Liver (tissue), 3 donors: Measurements from ENCODE around the gene NOP58.

Source experiments
- FOXA1 ChIP-seq: IDR thresholded peaks from 2 replicates; pipeline ENCODE4 v1.6.1; 2016; ENCODE audit warnings: antibody characterized with exemption
- FOXA2 ChIP-seq: IDR thresholded peaks from 2 replicates; pipeline ENCODE4 v1.6.1; 2016; ENCODE audit warnings: antibody characterized with exemption
- GABPA ChIP-seq, 2 donors: IDR thresholded peaks in 1 of 2; conservative IDR thresholded peaks in 1 of 2; 2 replicates each; pipeline ENCODE4 v1.6.1; 2016; ENCODE audit warnings: antibody characterized with exemption in 2 of 2, mild to moderate bottlenecking in 1 of 2, moderate library complexity in 1 of 2
- HNF4A ChIP-seq, 2 donors: conservative IDR thresholded peaks; 2 replicates each; pipeline ENCODE4 v1.6.1; 2016; ENCODE audit warnings: antibody characterized with exemption in 2 of 2, mild to moderate bottlenecking in 2 of 2
- REST ChIP-seq: IDR thresholded peaks from 2 replicates; pipeline ENCODE4 v1.6.1; 2016; ENCODE audit warnings: antibody characterized with exemption, mild to moderate bottlenecking
- RXRA ChIP-seq, 2 donors: IDR thresholded peaks; 2 replicates each; pipeline ENCODE4 v1.6.1; 2017 to 2018; ENCODE audit warnings: antibody characterized with exemption in 2 of 2, mild to moderate bottlenecking in 1 of 2
- SP1 ChIP-seq: IDR thresholded peaks from 2 replicates; pipeline ENCODE4 v1.6.1; 2018; ENCODE audit warnings: antibody characterized with exemption, mild to moderate bottlenecking
- TAF1 ChIP-seq: conservative IDR thresholded peaks from 2 replicates; pipeline ENCODE4 v1.6.1; 2016; ENCODE audit warnings: antibody characterized with exemption, mild to moderate bottlenecking
- YY1 ChIP-seq: IDR thresholded peaks from 2 replicates; pipeline ENCODE4 v1.6.1; 2016; ENCODE audit warnings: antibody characterized with exemption, mild to moderate bottlenecking
- TF ChIP-seq, protein P1 (sequence below): fragments of 150-350 bp; IDR thresholded peaks from 2 replicates; pipeline ENCODE4 v1.5.1; 2017; ENCODE audit warnings: improper control_type of control experiment, low read depth, low read length; ENCODE audit not compliant: missing input control
- TF ChIP-seq, protein P2 (sequence below): IDR thresholded peaks from 2 replicates; pipeline ENCODE4 v1.6.1; 2016; ENCODE audit warnings: antibody characterized with exemption
- TF ChIP-seq, protein P3 (sequence below): IDR thresholded peaks from 2 replicates; pipeline ENCODE4 v1.6.1; 2016; ENCODE audit warnings: antibody characterized with exemption
- TF ChIP-seq, protein P4 (sequence below): IDR thresholded peaks from 2 replicates; pipeline ENCODE4 v1.6.1; 2016; ENCODE audit warnings: antibody characterized with exemption
- donor health status: healthy.
- donor health status: healthy.

DNA sequence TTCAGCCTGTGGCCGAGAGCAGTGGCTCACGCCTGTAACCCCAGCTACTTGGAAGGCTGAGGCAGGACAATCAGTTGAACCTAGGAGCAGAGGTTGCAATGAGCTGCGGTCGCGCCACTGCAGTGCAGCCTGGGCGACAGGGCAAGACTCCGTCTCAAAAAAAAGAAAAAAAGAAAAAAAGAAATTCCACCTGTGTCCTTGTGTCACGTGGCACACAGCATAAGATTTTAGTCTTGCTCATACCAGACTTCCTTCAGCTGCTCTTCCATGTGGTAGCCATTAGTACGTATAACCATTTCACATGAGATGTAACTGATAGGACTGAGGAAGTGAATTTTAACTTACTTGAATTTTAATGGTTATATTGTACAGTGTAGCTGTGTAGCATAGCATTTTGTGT is 4.0 kb downstream of the NOP58 start:
- TF ChIP-seq, protein P1, sequence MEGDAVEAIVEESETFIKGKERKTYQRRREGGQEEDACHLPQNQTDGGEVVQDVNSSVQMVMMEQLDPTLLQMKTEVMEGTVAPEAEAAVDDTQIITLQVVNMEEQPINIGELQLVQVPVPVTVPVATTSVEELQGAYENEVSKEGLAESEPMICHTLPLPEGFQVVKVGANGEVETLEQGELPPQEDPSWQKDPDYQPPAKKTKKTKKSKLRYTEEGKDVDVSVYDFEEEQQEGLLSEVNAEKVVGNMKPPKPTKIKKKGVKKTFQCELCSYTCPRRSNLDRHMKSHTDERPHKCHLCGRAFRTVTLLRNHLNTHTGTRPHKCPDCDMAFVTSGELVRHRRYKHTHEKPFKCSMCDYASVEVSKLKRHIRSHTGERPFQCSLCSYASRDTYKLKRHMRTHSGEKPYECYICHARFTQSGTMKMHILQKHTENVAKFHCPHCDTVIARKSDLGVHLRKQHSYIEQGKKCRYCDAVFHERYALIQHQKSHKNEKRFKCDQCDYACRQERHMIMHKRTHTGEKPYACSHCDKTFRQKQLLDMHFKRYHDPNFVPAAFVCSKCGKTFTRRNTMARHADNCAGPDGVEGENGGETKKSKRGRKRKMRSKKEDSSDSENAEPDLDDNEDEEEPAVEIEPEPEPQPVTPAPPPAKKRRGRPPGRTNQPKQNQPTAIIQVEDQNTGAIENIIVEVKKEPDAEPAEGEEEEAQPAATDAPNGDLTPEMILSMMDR: no peak
- TF ChIP-seq YY1: no peak
- no peak for TF ChIP-seq REST
- TF ChIP-seq GABPA (IDR thresholded peaks at IDR 0.05 in 1 of 2, conservative IDR thresholded peaks at IDR 0.05 in 1 of 2): no peak
- TF ChIP-seq SP1: no peak
- TF ChIP-seq, protein P2, sequence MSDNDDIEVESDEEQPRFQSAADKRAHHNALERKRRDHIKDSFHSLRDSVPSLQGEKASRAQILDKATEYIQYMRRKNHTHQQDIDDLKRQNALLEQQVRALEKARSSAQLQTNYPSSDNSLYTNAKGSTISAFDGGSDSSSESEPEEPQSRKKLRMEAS: no peak
- peak; percentile 42 to 51 for TF ChIP-seq HNF4A (conservative IDR thresholded peaks at IDR 0.05)
- no peak for TF ChIP-seq RXRA (IDR thresholded peaks at IDR 0.05)
- no peak for TF ChIP-seq FOXA2
- TF ChIP-seq TAF1: no peak
- TF ChIP-seq, protein P3, sequence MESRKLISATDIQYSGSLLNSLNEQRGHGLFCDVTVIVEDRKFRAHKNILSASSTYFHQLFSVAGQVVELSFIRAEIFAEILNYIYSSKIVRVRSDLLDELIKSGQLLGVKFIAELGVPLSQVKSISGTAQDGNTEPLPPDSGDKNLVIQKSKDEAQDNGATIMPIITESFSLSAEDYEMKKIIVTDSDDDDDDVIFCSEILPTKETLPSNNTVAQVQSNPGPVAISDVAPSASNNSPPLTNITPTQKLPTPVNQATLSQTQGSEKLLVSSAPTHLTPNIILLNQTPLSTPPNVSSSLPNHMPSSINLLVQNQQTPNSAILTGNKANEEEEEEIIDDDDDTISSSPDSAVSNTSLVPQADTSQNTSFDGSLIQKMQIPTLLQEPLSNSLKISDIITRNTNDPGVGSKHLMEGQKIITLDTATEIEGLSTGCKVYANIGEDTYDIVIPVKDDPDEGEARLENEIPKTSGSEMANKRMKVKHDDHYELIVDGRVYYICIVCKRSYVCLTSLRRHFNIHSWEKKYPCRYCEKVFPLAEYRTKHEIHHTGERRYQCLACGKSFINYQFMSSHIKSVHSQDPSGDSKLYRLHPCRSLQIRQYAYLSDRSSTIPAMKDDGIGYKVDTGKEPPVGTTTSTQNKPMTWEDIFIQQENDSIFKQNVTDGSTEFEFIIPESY: no peak
- TF ChIP-seq FOXA1: no peak
- TF ChIP-seq, protein P4, sequence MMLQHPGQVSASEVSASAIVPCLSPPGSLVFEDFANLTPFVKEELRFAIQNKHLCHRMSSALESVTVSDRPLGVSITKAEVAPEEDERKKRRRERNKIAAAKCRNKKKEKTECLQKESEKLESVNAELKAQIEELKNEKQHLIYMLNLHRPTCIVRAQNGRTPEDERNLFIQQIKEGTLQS: no peak
